SK-N-SH (cell line): Measurements from ENCODE around the gene CD99L2. TPM values are rescaled to one million over a fixed set of nuclear protein-coding genes. Genes with fewer than 3 reads are reported as not detected.

Experiments
- CTCF ChIA-PET: fragments of 300-600, 350-600 bp; formaldehyde crosslinking; extraction: SDS; loops from one replicate; lab custom pipeline; 2021; lab: Yijun Ruan, JAX
- POLR2A ChIA-PET: fragments of 350-600 bp; sonication (Branson Sonifier 250); formaldehyde crosslinking; extraction: SDS; loops from one replicate; lab custom pipeline; 2020; ENCODE audit warnings: antibody characterized with exemption, inconsistent platforms; lab: Yijun Ruan, JAX
- DNase-seq: peaks from one replicate; pipeline ENCODE4 v3.0.0; 2012
- H2AFZ ChIP-seq: fragments of 200-600 bp; sonication (generic); 2 replicates; pipeline ENCODE4 v1.8.1; 2016; ENCODE audit warnings: antibody characterized with exemption, mild to moderate bottlenecking, low read depth
- H3F3A ChIP-seq: fragments of 200-600 bp; sonication (generic); replicated peaks from 2 replicates; pipeline ENCODE3; 2016; ENCODE audit warnings: antibody characterized with exemption, mild to moderate bottlenecking; ENCODE audit not compliant: insufficient read depth
- H3K27ac ChIP-seq, 2 experiments: fragments of 200-500 bp in 1 of 2; fragments of 200-600 bp in 1 of 2; sonication (Bioruptor generic) in 1 of 2; sonication (generic), shearing (Covaris generic) in 1 of 2; 2 replicates each; pipeline versions ENCODE4 v1.5.1 to v1.6.1; 2014 to 2016; ENCODE audit warnings: low read depth in 2 of 2, inconsistent platforms in 1 of 2, low read length in 1 of 2, mild to moderate bottlenecking in 1 of 2, mixed read lengths in 1 of 2
- H3K27me3 ChIP-seq: fragments of 200-600 bp; sonication (generic), shearing (Covaris generic); 2 replicates; pipeline ENCODE4 v1.6.1; 2016; ENCODE audit warnings: mixed run types; ENCODE audit not compliant: insufficient read depth
- H3K36me3 ChIP-seq, 2 experiments: fragments of 200-500 bp in 1 of 2; fragments of 200-600 bp in 1 of 2; sonication (Bioruptor generic) in 1 of 2; sonication (generic) in 1 of 2; replicated peaks in 1 of 2; 2 replicates each; pipeline versions ENCODE3 to v1.5.1; 2014 to 2016; ENCODE audit warnings: low read length in 1 of 2, mild to moderate bottlenecking in 1 of 2; ENCODE audit not compliant: insufficient read depth in 2 of 2, control insufficient read depth in 1 of 2
- H3K4me1 ChIP-seq, 2 experiments: fragments of 200-500 bp in 1 of 2; fragments of 200-600 bp in 1 of 2; sonication (Bioruptor generic) in 1 of 2; sonication (generic), shearing (Covaris generic) in 1 of 2; 2 replicates each; pipeline versions ENCODE4 v1.5.1 to v1.6.1; 2014 to 2016; ENCODE audit warnings: low read depth in 1 of 2, low read length in 1 of 2, mixed run types in 1 of 2; ENCODE audit not compliant: insufficient read depth in 2 of 2, control insufficient read depth in 1 of 2
- H3K4me2 ChIP-seq: fragments of 200-600 bp; sonication (generic), shearing (Covaris generic); 2 replicates; pipeline ENCODE4 v1.6.1; 2017; ENCODE audit warnings: mixed run types
- H3K4me3 ChIP-seq, 2 experiments: fragments of 200-500 bp in 1 of 2; fragments of 200-600 bp in 1 of 2; sonication (Bioruptor generic) in 1 of 2; sonication (generic), shearing (Covaris generic) in 1 of 2; 2 replicates each; pipeline versions ENCODE4 v1.5.1 to v1.8.1; 2014 to 2016; ENCODE audit warnings: low read depth in 2 of 2, inconsistent platforms in 1 of 2, low read length in 1 of 2, mild to moderate bottlenecking in 1 of 2, mixed read lengths in 1 of 2, moderate library complexity in 1 of 2
- H3K79me2 ChIP-seq: fragments of 200-600 bp; sonication (generic); 2 replicates; pipeline ENCODE4 v1.8.1; 2017; ENCODE audit warnings: mild to moderate bottlenecking; ENCODE audit not compliant: insufficient read depth
- H3K9ac ChIP-seq: fragments of 200-600 bp; sonication (generic); 2 replicates; pipeline ENCODE4 v1.6.1; 2017; ENCODE audit warnings: mixed run types
- H3K9me2 ChIP-seq: fragments of 200-600 bp; sonication (generic); 2 replicates; pipeline ENCODE4 v1.6.1; 2017; ENCODE audit warnings: mixed run types
- H3K9me3 ChIP-seq: fragments of 200-600 bp; sonication (generic); 2 replicates; pipeline ENCODE4 v1.6.1; 2017; ENCODE audit warnings: mixed run types, mild to moderate bottlenecking, moderate library complexity
- H4K20me1 ChIP-seq: fragments of 200-600 bp; sonication (generic); 2 replicates; pipeline ENCODE4 v1.6.1; 2017; ENCODE audit warnings: mild to moderate bottlenecking, mixed run types; ENCODE audit not compliant: insufficient read depth
- CHD2 ChIP-seq: fragments of 150-350 bp; IDR thresholded peaks from 2 replicates; pipeline ENCODE4 v1.6.1; 2018; ENCODE audit warnings: low read length; ENCODE audit not compliant: partially characterized antibody
- ELF1 ChIP-seq: IDR thresholded peaks from 2 replicates; pipeline ENCODE4 v1.4.0; 2012
- FOSL2 ChIP-seq: IDR thresholded peaks from 2 replicates; pipeline ENCODE4 v1.4.0; 2012; ENCODE audit warnings: low read depth, mild to moderate bottlenecking, moderate library complexity, borderline replicate concordance
- FOXM1 ChIP-seq: IDR thresholded peaks from 2 replicates; pipeline ENCODE4 v1.4.0; 2012; ENCODE audit warnings: low read depth, mild to moderate bottlenecking
- JUND ChIP-seq: IDR thresholded peaks from 2 replicates; pipeline ENCODE4 v1.4.0; 2012
- MEF2A ChIP-seq: IDR thresholded peaks from 2 replicates; pipeline ENCODE4 v1.4.0; 2012; ENCODE audit warnings: low read depth, borderline replicate concordance
- RAD21 ChIP-seq: IDR thresholded peaks from 2 replicates; pipeline ENCODE4 v1.6.1; 2012; ENCODE audit warnings: mild to moderate bottlenecking, low read length
- SIN3A ChIP-seq: IDR thresholded peaks from 2 replicates; pipeline ENCODE4 v1.6.1; 2012; ENCODE audit warnings: low read depth, mild to moderate bottlenecking, low read length, moderate library complexity, borderline replicate concordance
- SMC3 ChIP-seq: IDR thresholded peaks from 2 replicates; pipeline ENCODE4 v1.6.1; 2012; ENCODE audit warnings: low read depth, low read length, improper control_type of control experiment
- TEAD4 ChIP-seq: IDR thresholded peaks from 2 replicates; pipeline ENCODE4 v1.4.0; 2012; ENCODE audit warnings: mild to moderate bottlenecking, borderline replicate concordance; ENCODE audit not compliant: insufficient read depth
- YY1 ChIP-seq: IDR thresholded peaks from 2 replicates; pipeline ENCODE4 v1.4.0; 2012; ENCODE audit warnings: low read depth, mild to moderate bottlenecking
- WGBS: methylation state at CpG from one replicate; pipeline ENCODE4 v1.1.6; 2017; ENCODE audit warnings: low lambda C conversion rate; 5-methylcytosine and 5-hydroxymethylcytosine counted together
- polyA plus RNA-seq, 3 experiments: library from polyadenylated mRNA; depleted of rRNA; stranded (reverse); fragments of >200 nt; gene quantifications; 2 replicates each; pipeline ENCODE4 v1.2.3, GENCODE V29; 2012
- TF ChIP-seq, protein P1 (sequence below): fragments of 200-600 bp; sonication (generic); IDR thresholded peaks from 2 replicates; pipeline ENCODE4 v1.6.1; 2017; ENCODE audit warnings: antibody characterized with exemption, mild to moderate bottlenecking, moderate library complexity
- TF ChIP-seq, protein P2 (sequence below): IDR thresholded peaks from 2 replicates; pipeline ENCODE4 v1.6.1; 2012; ENCODE audit warnings: mild to moderate bottlenecking, low read depth, low read length, moderate library complexity
- TF ChIP-seq, protein P3 (sequence below): IDR thresholded peaks from 2 replicates; pipeline ENCODE4; 2012

CD99L2 gene
- polyA plus RNA-seq, 1 of the 3 experiments (the other 2 are of a cell fraction): 57.7 TPM

DNA sequence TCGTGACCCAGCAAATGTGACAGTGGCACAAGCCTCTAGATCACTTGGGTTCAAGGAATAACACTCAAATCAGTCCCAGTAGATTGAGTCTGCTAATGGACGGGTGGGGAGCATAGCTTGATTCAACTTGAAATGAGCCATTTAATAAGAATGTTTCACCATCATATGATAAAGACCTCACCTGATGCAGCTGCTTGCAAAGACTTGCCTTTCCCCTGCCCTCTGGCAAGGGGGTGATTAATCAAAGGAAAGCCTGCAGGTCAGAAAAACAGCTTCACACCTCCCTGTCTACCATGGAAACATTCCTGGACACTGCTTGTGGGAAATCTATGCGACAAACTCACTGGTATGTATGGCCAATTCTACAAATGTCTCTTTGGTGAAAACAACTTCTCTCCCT, 54.5 kb downstream of the CD99L2 start:
- Histone ChIP-seq H4K20me1 (no peaks in the 10 kb centered on the region), H3K27me3 (no peaks in the 10 kb centered on the region), H3K4me1 (no peaks in the 10 kb centered on the region), H3K9me2 (no peaks in the 10 kb centered on the region), H3K79me2 (no peaks in the 10 kb centered on the region), H3K4me2 (no peak overlapping the region), H3K9me3 (no peaks in the 10 kb centered on the region), H3K36me3 (no peaks in the 10 kb centered on the region), H3K27ac (no peak overlapping the region), H3F3A (no peaks in the 10 kb centered on the region), H3K4me3 (no peak overlapping the region), H3K9ac (no peak overlapping the region), H2AFZ (no peak overlapping the region)
- WGBS: 48% methylated on average over 3 of the region's 3 CpGs
- DNase-seq: no peak
- TF ChIP-seq FOXM1 (no peak), SMC3 (no peak), ELF1 (no peak), TEAD4 (no peak), RAD21 (no peak), YY1 (no peak), FOSL2 (no peak), CHD2 (no peak), SIN3A (no peak), JUND (no peak), MEF2A (no peak)
- TF ChIP-seq, protein P1, sequence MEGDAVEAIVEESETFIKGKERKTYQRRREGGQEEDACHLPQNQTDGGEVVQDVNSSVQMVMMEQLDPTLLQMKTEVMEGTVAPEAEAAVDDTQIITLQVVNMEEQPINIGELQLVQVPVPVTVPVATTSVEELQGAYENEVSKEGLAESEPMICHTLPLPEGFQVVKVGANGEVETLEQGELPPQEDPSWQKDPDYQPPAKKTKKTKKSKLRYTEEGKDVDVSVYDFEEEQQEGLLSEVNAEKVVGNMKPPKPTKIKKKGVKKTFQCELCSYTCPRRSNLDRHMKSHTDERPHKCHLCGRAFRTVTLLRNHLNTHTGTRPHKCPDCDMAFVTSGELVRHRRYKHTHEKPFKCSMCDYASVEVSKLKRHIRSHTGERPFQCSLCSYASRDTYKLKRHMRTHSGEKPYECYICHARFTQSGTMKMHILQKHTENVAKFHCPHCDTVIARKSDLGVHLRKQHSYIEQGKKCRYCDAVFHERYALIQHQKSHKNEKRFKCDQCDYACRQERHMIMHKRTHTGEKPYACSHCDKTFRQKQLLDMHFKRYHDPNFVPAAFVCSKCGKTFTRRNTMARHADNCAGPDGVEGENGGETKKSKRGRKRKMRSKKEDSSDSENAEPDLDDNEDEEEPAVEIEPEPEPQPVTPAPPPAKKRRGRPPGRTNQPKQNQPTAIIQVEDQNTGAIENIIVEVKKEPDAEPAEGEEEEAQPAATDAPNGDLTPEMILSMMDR: no peak
- TF ChIP-seq, protein P2, sequence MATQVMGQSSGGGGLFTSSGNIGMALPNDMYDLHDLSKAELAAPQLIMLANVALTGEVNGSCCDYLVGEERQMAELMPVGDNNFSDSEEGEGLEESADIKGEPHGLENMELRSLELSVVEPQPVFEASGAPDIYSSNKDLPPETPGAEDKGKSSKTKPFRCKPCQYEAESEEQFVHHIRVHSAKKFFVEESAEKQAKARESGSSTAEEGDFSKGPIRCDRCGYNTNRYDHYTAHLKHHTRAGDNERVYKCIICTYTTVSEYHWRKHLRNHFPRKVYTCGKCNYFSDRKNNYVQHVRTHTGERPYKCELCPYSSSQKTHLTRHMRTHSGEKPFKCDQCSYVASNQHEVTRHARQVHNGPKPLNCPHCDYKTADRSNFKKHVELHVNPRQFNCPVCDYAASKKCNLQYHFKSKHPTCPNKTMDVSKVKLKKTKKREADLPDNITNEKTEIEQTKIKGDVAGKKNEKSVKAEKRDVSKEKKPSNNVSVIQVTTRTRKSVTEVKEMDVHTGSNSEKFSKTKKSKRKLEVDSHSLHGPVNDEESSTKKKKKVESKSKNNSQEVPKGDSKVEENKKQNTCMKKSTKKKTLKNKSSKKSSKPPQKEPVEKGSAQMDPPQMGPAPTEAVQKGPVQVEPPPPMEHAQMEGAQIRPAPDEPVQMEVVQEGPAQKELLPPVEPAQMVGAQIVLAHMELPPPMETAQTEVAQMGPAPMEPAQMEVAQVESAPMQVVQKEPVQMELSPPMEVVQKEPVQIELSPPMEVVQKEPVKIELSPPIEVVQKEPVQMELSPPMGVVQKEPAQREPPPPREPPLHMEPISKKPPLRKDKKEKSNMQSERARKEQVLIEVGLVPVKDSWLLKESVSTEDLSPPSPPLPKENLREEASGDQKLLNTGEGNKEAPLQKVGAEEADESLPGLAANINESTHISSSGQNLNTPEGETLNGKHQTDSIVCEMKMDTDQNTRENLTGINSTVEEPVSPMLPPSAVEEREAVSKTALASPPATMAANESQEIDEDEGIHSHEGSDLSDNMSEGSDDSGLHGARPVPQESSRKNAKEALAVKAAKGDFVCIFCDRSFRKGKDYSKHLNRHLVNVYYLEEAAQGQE: no peak
- TF ChIP-seq, protein P3, sequence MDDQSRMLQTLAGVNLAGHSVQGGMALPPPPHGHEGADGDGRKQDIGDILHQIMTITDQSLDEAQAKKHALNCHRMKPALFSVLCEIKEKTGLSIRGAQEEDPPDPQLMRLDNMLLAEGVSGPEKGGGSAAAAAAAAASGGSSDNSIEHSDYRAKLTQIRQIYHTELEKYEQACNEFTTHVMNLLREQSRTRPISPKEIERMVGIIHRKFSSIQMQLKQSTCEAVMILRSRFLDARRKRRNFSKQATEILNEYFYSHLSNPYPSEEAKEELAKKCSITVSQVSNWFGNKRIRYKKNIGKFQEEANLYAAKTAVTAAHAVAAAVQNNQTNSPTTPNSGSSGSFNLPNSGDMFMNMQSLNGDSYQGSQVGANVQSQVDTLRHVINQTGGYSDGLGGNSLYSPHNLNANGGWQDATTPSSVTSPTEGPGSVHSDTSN: no peak
- CTCF ChIA-PET: no interaction called here
- POLR2A ChIA-PET: no interaction called here
